HCT116 (cell line): Measurements from ENCODE around the gene MYORG. TPM values are rescaled to one million over a fixed set of nuclear protein-coding genes. Genes with fewer than 3 reads are reported as not detected.

Experiments used
- ATAC-seq: fragments of 200-7000 bp; cut with Tn5 transposase; 2 replicates; pipeline ENCODE4 v1.9.1; 2020; ENCODE audit warnings: mild to moderate bottlenecking, moderate library complexity
- BruUV-seq: library from RNA; stranded (reverse); fragments of 400-500 nt; replicated peaks from 2 replicates; lab custom pipeline; 2021; lab: Mats Ljungman, UMichigan
- CTCF ChIA-PET: fragments of 300-600 bp; sonication (Branson Sonifier 250); formaldehyde crosslinking; loops from one replicate; lab custom pipeline; 2021; ENCODE audit warnings: antibody characterized with exemption; lab: Charles Lee
- POLR2A ChIA-PET: fragments of 300-600, 350-600 bp; sonication (Branson Sonifier 250); formaldehyde crosslinking; loops from one replicate; lab custom pipeline; 2021; ENCODE audit warnings: antibody characterized with exemption; lab: Charles Lee
- RAD21 ChIA-PET, 2 experiments: fragments of 300-600 bp; sonication (Branson Sonifier 250); formaldehyde crosslinking; loops; one replicate each; lab custom pipeline; 2023; ENCODE audit warnings: low total read pairs in 2 of 2; ENCODE audit not compliant: uncharacterized antibody in 2 of 2, unreplicated experiment in 2 of 2, low non-redundant PET in 1 of 2; lab: Charles Lee
- DNase-seq: peaks from one replicate; pipeline ENCODE4 v3.0.0-alpha.2; 2010; ENCODE audit warnings: low read depth, low spot score
- H2AFZ ChIP-seq: fragments of 200-600 bp; shearing (Covaris generic), sonication (generic); 2 replicates; pipeline ENCODE4 v1.6.1; 2017; ENCODE audit warnings: low read depth, mixed run types, mixed read lengths, antibody characterized with exemption, low read length; ENCODE audit not compliant: poor library complexity, severe bottlenecking
- H3K27ac ChIP-seq: 2 replicates; pipeline ENCODE4 v1.5.1; 2012; ENCODE audit warnings: low read depth, low read length
- H3K27me3 ChIP-seq: fragments of 200-600 bp; sonication (generic); 2 replicates; pipeline ENCODE4 v1.6.1; 2016; ENCODE audit warnings: mixed run types, low read length, mixed read lengths; ENCODE audit not compliant: insufficient read depth
- H3K36me3 ChIP-seq, 2 experiments: fragments of 200-500 bp in 1 of 2; fragments of 200-600 bp in 1 of 2; sonication (Bioruptor generic) in 1 of 2; sonication (generic) in 1 of 2; 2 replicates each; pipeline versions ENCODE4 v1.5.1 to v1.6.1; 2014 to 2016; ENCODE audit warnings: low read length in 2 of 2, inconsistent platforms in 1 of 2, mixed read lengths in 1 of 2, mixed run types in 1 of 2; ENCODE audit not compliant: insufficient read depth in 2 of 2, control insufficient read depth in 1 of 2
- H3K4me1 ChIP-seq, 2 experiments: fragments of 200-600 bp in 1 of 2; sonication (generic) in 1 of 2; 2 replicates each; pipeline versions ENCODE4 v1.5.1 to v1.6.1; 2012 to 2017; ENCODE audit warnings: low read length in 2 of 2, inconsistent platforms in 1 of 2, mild to moderate bottlenecking in 1 of 2, mixed read lengths in 1 of 2, mixed run types in 1 of 2, moderate library complexity in 1 of 2; ENCODE audit not compliant: insufficient read depth in 2 of 2, control insufficient read depth in 1 of 2
- H3K4me2 ChIP-seq: fragments of 200-600 bp; sonication (generic); 2 replicates; pipeline ENCODE4 v1.6.1; 2017; ENCODE audit warnings: mixed run types, low read length, mixed read lengths
- H3K4me3 ChIP-seq, 2 experiments: fragments of 200-600 bp in 1 of 2; sonication (generic) in 1 of 2; replicated peaks in 1 of 2; 2 replicates each; pipeline ENCODE4 v1.5.1; 2011 to 2016; ENCODE audit warnings: low read length in 2 of 2, control low read depth in 1 of 2, low read depth in 1 of 2, mild to moderate bottlenecking in 1 of 2, mixed read lengths in 1 of 2, mixed run types in 1 of 2
- H3K79me2 ChIP-seq: fragments of 200-600 bp; sonication (generic); 2 replicates; pipeline ENCODE4 v1.6.1; 2017; ENCODE audit warnings: mild to moderate bottlenecking, mixed run types, low read length, moderate library complexity, mixed read lengths; ENCODE audit not compliant: insufficient read depth
- H3K9ac ChIP-seq: fragments of 200-600 bp; sonication (generic); 2 replicates; pipeline ENCODE4 v1.6.1; 2016; ENCODE audit warnings: low read length, mixed read lengths
- H3K9me2 ChIP-seq: fragments of 200-600 bp; sonication (generic), shearing (Covaris generic); 2 replicates; pipeline ENCODE4 v1.6.1; 2017; ENCODE audit warnings: mixed run types, mild to moderate bottlenecking, moderate library complexity; ENCODE audit not compliant: insufficient read depth
- H3K9me3 ChIP-seq, 2 experiments: fragments of 200-500 bp in 1 of 2; fragments of 200-600 bp in 1 of 2; sonication (Bioruptor generic) in 1 of 2; sonication (generic) in 1 of 2; 2 replicates each; pipeline ENCODE4 v1.6.1; 2014 to 2017; ENCODE audit warnings: low read length in 2 of 2, mixed read lengths in 2 of 2, inconsistent platforms in 1 of 2, low read depth in 1 of 2, mild to moderate bottlenecking in 1 of 2, mixed run types in 1 of 2, moderate library complexity in 1 of 2; ENCODE audit not compliant: control insufficient read depth in 1 of 2, insufficient read depth in 1 of 2
- H4K20me1 ChIP-seq: fragments of 200-600 bp; sonication (generic), shearing (Covaris generic); 2 replicates; pipeline ENCODE4 v1.6.1; 2017; ENCODE audit warnings: mixed run types, mild to moderate bottlenecking, moderate library complexity; ENCODE audit not compliant: insufficient read depth
- CBX3 ChIP-seq: IDR thresholded peaks from 2 replicates; pipeline ENCODE4 v1.6.1; 2012; ENCODE audit warnings: low read depth
- EGR1 ChIP-seq: IDR thresholded peaks from 2 replicates; pipeline ENCODE4 v1.6.1; 2012; ENCODE audit warnings: low read depth
- ELF1 ChIP-seq: IDR thresholded peaks from 2 replicates; pipeline ENCODE4 v1.6.1; 2012; ENCODE audit warnings: low read depth, borderline replicate concordance
- EZH2phosphoT487 ChIP-seq: fragments of 200-600 bp; IDR thresholded peaks from 2 replicates; pipeline ENCODE4 v1.6.1; 2018; ENCODE audit warnings: antibody characterized with exemption, borderline replicate concordance
- JUND ChIP-seq: IDR thresholded peaks from 2 replicates; pipeline ENCODE4 v1.6.1; 2012
- MAX ChIP-seq: IDR thresholded peaks from 2 replicates; pipeline ENCODE4 v1.6.1; 2012
- POLR2AphosphoS5 ChIP-seq: IDR thresholded peaks from 2 replicates; pipeline ENCODE4 v1.6.1; 2011; ENCODE audit warnings: mild to moderate bottlenecking, low read depth, low read length, moderate library complexity
- SIN3A ChIP-seq: IDR thresholded peaks from 2 replicates; pipeline ENCODE4 v1.6.1; 2012; ENCODE audit warnings: low read depth
- SP1 ChIP-seq: IDR thresholded peaks from 2 replicates; pipeline ENCODE4 v1.6.1; 2012; ENCODE audit warnings: low read depth
- TCF7L2 ChIP-seq: IDR thresholded peaks from 2 replicates; pipeline ENCODE4 v1.7.0; 2011; ENCODE audit warnings: borderline replicate concordance, inconsistent platforms; ENCODE audit not compliant: insufficient read depth, insufficient read length; ENCODE audit errors: extremely low read depth
- YY1 ChIP-seq: IDR thresholded peaks from 2 replicates; pipeline ENCODE4 v1.6.1; 2011; ENCODE audit warnings: low read length, low read depth, moderate library complexity, mild to moderate bottlenecking; ENCODE audit not compliant: insufficient replicate concordance; ENCODE audit errors: extremely low read depth
- intact Hi-C: fragments of 100-400 bp; cut with micrococcal nuclease; formaldehyde crosslinking; loops from 2 replicates; pipeline ENCODE4 v1.10.0; 2022
- total RNA-seq: library from RNA; stranded (reverse); gene quantifications from one replicate; pipeline ENCODE4 v1.2.1, GENCODE V29; 2021; ENCODE audit not compliant: unreplicated experiment
- TF ChIP-seq, protein P1 (sequence below): IDR thresholded peaks from 2 replicates; pipeline ENCODE4 v1.6.1; 2011; ENCODE audit warnings: mild to moderate bottlenecking, low read length, moderate library complexity; ENCODE audit not compliant: insufficient replicate concordance; ENCODE audit errors: extremely low read depth
- TF ChIP-seq, protein P2 (sequence below): IDR thresholded peaks from 2 replicates; pipeline ENCODE4 v1.6.1; 2012

Gene MYORG
- total RNA-seq, 1 experiment from 2014 or later: 8.5 TPM

GRCh38 chr9:34374339-34374738, 2.4 kb downstream of the MYORG start:
- H3K27ac ChIP-seq: no peak overlapping the region
- no peak overlapping the region for H3K4me2 ChIP-seq
- no peaks in the 10 kb centered on the region for H3K79me2 ChIP-seq
- peaks cover 15 to 28% of the 10 kb centered on the region in 2 experiments for H3K4me1 ChIP-seq
- intact Hi-C loops: no loop called here
- DNase-seq: no peak
- no peak overlapping the region for H2AFZ ChIP-seq
- peaks cover 0 to 2% of the 10 kb centered on the region in 2 experiments; a peak in 1 of 4 replicates for H3K36me3 ChIP-seq
- ChIA-PET POLR2A (interaction anchor here (0.7 kb wide), 1 partner anchor 169 kb away, joined by 4 read pairs; no protein-coding TSS in a partner anchor), RAD21 (no interaction called here), CTCF (interaction anchor here (0.9 to 6.7 kb wide), 3 partner anchors 29 to 42 kb away, joined by 3 to 54 read pairs (median 4); no protein-coding TSS in a partner anchor)
- H3K9me2 ChIP-seq: no peaks in the 10 kb centered on the region
- no peaks in the 10 kb centered on the region for H3K27me3 ChIP-seq
- H3K9ac ChIP-seq: no peak overlapping the region
- no peaks in the 10 kb centered on the region for H4K20me1 ChIP-seq
- H3K4me3 ChIP-seq: no peak overlapping the region
- BruUV-seq: no TSS peak
- TF ChIP-seq POLR2AphosphoS5: no peak
- no peak for TF ChIP-seq MAX
- no peak for TF ChIP-seq TCF7L2
- TF ChIP-seq YY1: no peak
- no peak for TF ChIP-seq ELF1
- TF ChIP-seq CBX3: no peak
- no peak for TF ChIP-seq SP1
- TF ChIP-seq, protein P1, sequence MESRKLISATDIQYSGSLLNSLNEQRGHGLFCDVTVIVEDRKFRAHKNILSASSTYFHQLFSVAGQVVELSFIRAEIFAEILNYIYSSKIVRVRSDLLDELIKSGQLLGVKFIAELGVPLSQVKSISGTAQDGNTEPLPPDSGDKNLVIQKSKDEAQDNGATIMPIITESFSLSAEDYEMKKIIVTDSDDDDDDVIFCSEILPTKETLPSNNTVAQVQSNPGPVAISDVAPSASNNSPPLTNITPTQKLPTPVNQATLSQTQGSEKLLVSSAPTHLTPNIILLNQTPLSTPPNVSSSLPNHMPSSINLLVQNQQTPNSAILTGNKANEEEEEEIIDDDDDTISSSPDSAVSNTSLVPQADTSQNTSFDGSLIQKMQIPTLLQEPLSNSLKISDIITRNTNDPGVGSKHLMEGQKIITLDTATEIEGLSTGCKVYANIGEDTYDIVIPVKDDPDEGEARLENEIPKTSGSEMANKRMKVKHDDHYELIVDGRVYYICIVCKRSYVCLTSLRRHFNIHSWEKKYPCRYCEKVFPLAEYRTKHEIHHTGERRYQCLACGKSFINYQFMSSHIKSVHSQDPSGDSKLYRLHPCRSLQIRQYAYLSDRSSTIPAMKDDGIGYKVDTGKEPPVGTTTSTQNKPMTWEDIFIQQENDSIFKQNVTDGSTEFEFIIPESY: no peak
- no peak for TF ChIP-seq EGR1
- no peak for TF ChIP-seq JUND
- no peak for TF ChIP-seq SIN3A
- no peak for TF ChIP-seq EZH2phosphoT487
- TF ChIP-seq, protein P2, sequence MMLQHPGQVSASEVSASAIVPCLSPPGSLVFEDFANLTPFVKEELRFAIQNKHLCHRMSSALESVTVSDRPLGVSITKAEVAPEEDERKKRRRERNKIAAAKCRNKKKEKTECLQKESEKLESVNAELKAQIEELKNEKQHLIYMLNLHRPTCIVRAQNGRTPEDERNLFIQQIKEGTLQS: no peak
- no peaks in the 10 kb centered on the region for H3K9me3 ChIP-seq
- no peak for ATAC-seq
